ENCODE measurements around the gene MACO1. TPM values are rescaled to one million over a fixed set of nuclear protein-coding genes. Genes with fewer than 3 reads are reported as not detected.
"Not testable (repeated sequence)": the region's sequence is repeated elsewhere in the genome, so short reads cannot be mapped to it uniquely, and the experiment has no call there.

MACO1 gene
- total RNA-seq, 1 experiment from 2014 or later: 17.4 TPM

DNA sequence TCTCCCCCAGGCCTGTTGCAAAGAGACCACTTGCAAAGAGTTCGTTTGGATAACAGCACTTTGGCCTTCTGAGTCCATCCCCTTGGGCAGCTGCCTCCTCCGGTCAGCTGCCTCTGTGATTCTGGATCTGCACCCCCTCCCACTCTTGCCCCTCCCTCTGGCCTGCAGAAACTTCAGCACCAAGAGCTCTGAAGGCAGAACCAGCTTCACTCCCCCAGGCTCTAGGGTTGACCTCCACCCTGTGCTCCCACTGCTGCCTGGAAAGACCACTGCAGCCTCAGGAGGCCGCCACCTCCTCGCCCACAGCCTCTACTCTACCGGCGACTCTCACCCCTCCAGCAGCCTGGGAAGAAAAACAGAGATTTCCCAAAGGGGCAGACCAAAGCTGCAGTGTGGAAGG is 16.5 kb upstream of the MACO1 start:
- intact Hi-C loops (cut with micrococcal nuclease); DNase-seq (ENCODE audit: unreplicated experiment); H3K9me3 Mint-ChIP-seq (ENCODE audit: unreplicated experiment); POLR2A ChIA-PET; H3K27me3 Mint-ChIP-seq (ENCODE audit: insufficient read depth, unreplicated experiment); CTCF ChIA-PET; H3K4me1 Mint-ChIP-seq (ENCODE audit: insufficient read depth, unreplicated experiment); BruUV-seq (replicated peaks); H3K4me3 Mint-ChIP-seq (ENCODE audit: unreplicated experiment); H3K36me3 Mint-ChIP-seq (ENCODE audit: insufficient read depth, unreplicated experiment); H3K27ac Mint-ChIP-seq (ENCODE audit: low read depth, unreplicated experiment): not testable (repeated sequence)

DNA sequence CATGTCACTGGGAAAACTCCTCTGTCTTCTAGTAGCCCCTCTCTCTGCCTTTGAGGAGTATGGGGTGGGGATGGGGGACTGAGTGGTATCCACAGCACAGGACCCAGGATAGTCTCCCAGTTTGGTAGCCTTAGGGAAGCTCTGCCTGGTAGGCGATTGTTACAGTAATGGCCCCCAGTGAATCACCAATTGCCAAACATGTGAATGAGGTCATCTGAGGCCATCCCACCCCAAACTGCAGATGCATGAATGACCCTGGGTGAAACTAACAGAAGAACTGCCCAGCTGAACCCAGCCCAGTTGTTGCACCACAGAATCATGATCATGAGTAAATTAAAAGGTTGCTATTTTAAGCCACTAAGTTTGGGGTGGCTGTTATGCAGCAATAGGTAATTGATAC is 16.1 kb upstream of the MACO1 start:
- intact Hi-C loops (cut with micrococcal nuclease); POLR2A ChIA-PET; BruUV-seq (replicated peaks): not testable (repeated sequence)

DNA sequence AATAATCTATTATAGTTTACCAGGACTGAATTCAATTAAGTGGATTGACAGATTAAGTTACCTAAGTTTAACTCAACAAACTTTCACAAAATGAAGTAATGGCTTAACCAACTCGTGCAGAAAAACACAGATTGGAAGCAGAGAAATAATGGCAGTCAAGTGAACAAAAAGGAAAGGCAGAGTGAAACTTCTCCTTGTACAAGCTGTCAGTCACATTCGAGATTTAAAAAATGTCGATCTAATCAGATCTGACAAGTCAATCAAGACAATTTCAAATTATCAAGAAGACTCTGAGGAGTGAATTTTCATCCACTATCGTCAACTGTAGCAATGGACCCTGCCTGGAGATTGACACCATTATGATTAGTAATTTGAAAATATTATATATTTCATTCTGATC is 13.4 kb upstream of the MACO1 start:
- H3K4me1 Mint-ChIP-seq (ENCODE audit: insufficient read depth, unreplicated experiment); BruUV-seq (replicated peaks); H3K9me3 Mint-ChIP-seq (ENCODE audit: unreplicated experiment); H3K27ac Mint-ChIP-seq (ENCODE audit: low read depth, unreplicated experiment); H3K36me3 Mint-ChIP-seq (ENCODE audit: insufficient read depth, unreplicated experiment); intact Hi-C loops (cut with micrococcal nuclease); POLR2A ChIA-PET; DNase-seq (ENCODE audit: unreplicated experiment); H3K27me3 Mint-ChIP-seq (ENCODE audit: insufficient read depth, unreplicated experiment); H3K4me3 Mint-ChIP-seq (ENCODE audit: unreplicated experiment); CTCF ChIA-PET: not testable (repeated sequence)

More for the DNA sequence above, 16.1 kb upstream of the MACO1 start:
- not testable (repeated sequence) for H3K4me1 Mint-ChIP-seq (ENCODE audit: insufficient read depth, unreplicated experiment); H3K9me3 Mint-ChIP-seq (ENCODE audit: unreplicated experiment); H3K27me3 Mint-ChIP-seq (ENCODE audit: insufficient read depth, unreplicated experiment); DNase-seq (ENCODE audit: unreplicated experiment); H3K27ac Mint-ChIP-seq (ENCODE audit: low read depth, unreplicated experiment); H3K36me3 Mint-ChIP-seq (ENCODE audit: insufficient read depth, unreplicated experiment); H3K4me3 Mint-ChIP-seq (ENCODE audit: unreplicated experiment)
- CTCF ChIA-PET: interaction anchor here (0.6 kb wide), 1 partner anchor 106 kb away, joined by 3 read pairs; no protein-coding TSS in a partner anchor

DNA sequence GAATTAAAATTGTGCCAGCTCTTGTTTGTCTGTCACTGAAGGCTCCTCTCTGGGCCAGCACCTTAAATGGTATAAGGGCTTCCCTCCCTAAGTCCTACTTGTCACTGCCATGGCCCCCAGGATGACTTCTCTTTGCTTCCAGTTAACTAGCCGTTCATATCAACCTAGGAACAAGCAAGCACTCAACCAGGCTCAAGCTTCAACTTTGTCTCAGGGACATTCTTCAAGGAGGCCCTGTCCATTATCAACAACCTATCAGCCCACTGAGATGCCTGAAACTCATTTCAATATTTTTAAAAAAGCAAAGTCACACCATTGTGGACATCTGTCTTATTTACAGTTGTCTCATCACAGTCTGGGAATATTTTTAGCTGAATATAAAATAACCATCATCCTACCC is 11.4 kb upstream of the MACO1 start:
- H3K36me3 Mint-ChIP-seq (ENCODE audit: insufficient read depth, unreplicated experiment); CTCF ChIA-PET; H3K4me1 Mint-ChIP-seq (ENCODE audit: insufficient read depth, unreplicated experiment); DNase-seq (ENCODE audit: unreplicated experiment); H3K27ac Mint-ChIP-seq (ENCODE audit: low read depth, unreplicated experiment); BruUV-seq (replicated peaks); intact Hi-C loops (cut with micrococcal nuclease); H3K4me3 Mint-ChIP-seq (ENCODE audit: unreplicated experiment); H3K27me3 Mint-ChIP-seq (ENCODE audit: insufficient read depth, unreplicated experiment); H3K9me3 Mint-ChIP-seq (ENCODE audit: unreplicated experiment): not testable (repeated sequence)
- POLR2A ChIA-PET: interaction anchor here (0.6 kb wide), 1 partner anchor 78 kb away, joined by 3 read pairs; no protein-coding TSS in a partner anchor

DNA sequence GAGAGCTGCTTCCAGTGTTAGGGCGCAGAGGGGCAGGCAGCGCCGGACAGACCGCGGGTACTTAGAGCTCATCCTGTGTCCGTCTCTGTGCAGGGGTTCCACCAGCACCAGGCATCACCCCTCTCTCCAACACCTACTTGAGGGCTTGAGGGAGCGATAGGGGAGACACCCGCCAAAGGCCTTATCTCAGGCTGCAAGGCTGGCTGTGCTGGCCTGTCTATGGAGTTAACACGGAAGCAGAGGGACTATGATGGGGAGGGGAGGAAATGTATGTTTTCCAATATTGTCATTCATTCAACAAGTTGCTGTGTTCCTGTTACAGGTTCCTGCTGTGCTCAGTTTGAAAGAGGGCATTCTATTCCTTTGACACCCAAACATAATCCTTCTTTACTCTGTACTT is 10.0 kb upstream of the MACO1 start, which contains the start of gene RHCE:
Gene RHCE, minus strand, starts transcription at position 111 of the 400 bp plus-strand sequence. Its CDS starts 39 bp downstream, at position 72.
- BruUV-seq (replicated peaks); H3K9me3 Mint-ChIP-seq (ENCODE audit: unreplicated experiment); H3K27ac Mint-ChIP-seq (ENCODE audit: low read depth, unreplicated experiment); H3K36me3 Mint-ChIP-seq (ENCODE audit: insufficient read depth, unreplicated experiment); DNase-seq (ENCODE audit: unreplicated experiment); intact Hi-C loops (cut with micrococcal nuclease); POLR2A ChIA-PET; H3K4me3 Mint-ChIP-seq (ENCODE audit: unreplicated experiment); CTCF ChIA-PET; H3K4me1 Mint-ChIP-seq (ENCODE audit: insufficient read depth, unreplicated experiment); H3K27me3 Mint-ChIP-seq (ENCODE audit: insufficient read depth, unreplicated experiment): not testable (repeated sequence)

DNA sequence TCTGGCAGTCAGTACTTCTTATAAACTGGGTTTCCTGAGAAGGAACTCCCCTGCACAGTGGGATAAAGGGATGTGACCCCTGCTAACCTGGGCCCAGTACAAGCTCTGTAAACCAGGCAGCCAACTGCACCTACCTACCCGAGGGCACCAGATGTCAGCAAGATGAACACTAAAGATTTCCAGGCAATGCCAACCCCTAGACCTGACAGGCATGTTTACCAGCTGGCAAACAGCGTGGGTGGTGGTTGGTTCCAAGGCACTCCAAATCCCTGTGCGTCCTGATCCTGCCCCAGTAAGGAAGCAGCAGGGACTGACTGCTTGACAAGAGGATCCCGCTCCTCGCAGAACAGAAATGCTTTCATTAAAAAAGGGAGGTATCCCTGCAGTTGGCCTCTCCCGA is 7.5 kb upstream of the MACO1 start:
- H3K27ac Mint-ChIP-seq (ENCODE audit: low read depth, unreplicated experiment); H3K9me3 Mint-ChIP-seq (ENCODE audit: unreplicated experiment); H3K4me1 Mint-ChIP-seq (ENCODE audit: insufficient read depth, unreplicated experiment); H3K27me3 Mint-ChIP-seq (ENCODE audit: insufficient read depth, unreplicated experiment); POLR2A ChIA-PET; intact Hi-C loops (cut with micrococcal nuclease); CTCF ChIA-PET; H3K36me3 Mint-ChIP-seq (ENCODE audit: insufficient read depth, unreplicated experiment); DNase-seq (ENCODE audit: unreplicated experiment); BruUV-seq (replicated peaks); H3K4me3 Mint-ChIP-seq (ENCODE audit: unreplicated experiment): not testable (repeated sequence)
